ENCODE measurements around the gene GABPB2.
A peak's percentile ranks its signal among the peaks of the same experiment; 100 is the strongest.

Gene GABPB2

DNA sequence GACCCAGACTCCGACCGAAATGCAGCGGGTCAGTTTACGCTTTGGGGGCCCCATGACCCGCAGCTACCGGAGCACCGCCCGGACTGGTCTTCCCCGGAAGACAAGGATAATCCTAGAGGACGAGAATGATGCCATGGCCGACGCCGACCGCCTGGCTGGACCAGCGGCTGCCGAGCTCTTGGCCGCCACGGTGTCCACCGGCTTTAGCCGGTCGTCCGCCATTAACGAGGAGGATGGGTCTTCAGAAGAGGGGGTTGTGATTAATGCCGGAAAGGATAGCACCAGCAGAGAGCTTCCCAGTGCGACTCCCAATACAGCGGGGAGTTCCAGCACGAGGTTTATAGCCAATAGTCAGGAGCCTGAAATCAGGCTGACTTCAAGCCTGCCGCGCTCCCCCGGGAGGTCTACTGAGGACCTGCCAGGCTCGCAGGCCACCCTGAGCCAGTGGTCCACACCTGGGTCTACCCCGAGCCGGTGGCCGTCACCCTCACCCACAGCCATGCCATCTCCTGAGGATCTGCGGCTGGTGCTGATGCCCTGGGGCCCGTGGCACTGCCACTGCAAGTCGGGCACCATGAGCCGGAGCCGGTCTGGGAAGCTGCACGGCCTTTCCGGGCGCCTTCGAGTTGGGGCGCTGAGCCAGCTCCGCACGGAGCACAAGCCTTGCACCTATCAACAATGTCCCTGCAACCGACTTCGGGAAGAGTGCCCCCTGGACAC is 22.5 kb upstream of the GABPB2 start:
- DNase-seq (ENCODE audit: low read depth, low spot score), result no peak
- WGBS (ENCODE audit: insufficient coverage, insufficient read length), result no CpG with 5 or more reads among the region's 48 CpGs
- H3K9me3 ChIP-seq (ENCODE audit: control insufficient read depth, insufficient read depth, low read length), result no peaks in the 10 kb centered on the region

DNA sequence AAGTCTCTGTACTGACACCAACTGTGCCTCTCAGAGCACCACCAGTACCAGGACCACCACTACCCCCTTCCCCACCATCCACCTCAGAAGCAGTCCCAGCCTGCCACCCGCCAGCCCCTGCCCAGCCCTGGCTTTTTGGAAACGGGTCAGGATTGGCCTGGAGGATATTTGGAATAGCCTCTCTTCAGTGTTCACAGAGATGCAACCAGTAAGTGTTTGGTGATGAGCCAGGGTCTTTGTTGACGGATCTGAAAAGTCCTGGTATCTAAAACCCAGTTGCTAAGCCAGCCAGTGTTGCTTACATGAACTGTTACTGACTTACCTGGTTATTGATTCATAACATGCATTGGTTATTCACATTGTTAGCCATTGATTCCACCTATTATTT is 21.9 kb upstream of the GABPB2 start:
- Histone ChIP-seq H3K36me3 (ENCODE audit: control insufficient read depth, insufficient read depth, low read length) (peaks cover 5% of the 10 kb centered on the region; the same call in 1 of the 2 replicates), H3K27ac (ENCODE audit: low read length) (no peak overlapping the region), H3K9me3 (ENCODE audit: control insufficient read depth, insufficient read depth, low read length) (no peaks in the 10 kb centered on the region), H3K4me3 (ENCODE audit: low read length) (peak overlapping the region; percentile 73; the same call in 1 of the 2 replicates), H3K27me3 (ENCODE audit: control insufficient read depth, insufficient read depth, low read length) (no peaks in the 10 kb centered on the region), H3K4me1 (ENCODE audit: control insufficient read depth, insufficient read depth, low read length) (no peaks in the 10 kb centered on the region)
- DNase-seq (ENCODE audit: low read depth, low spot score), result peak; percentile 73
- no CpG with 5 or more reads among the region's 3 CpGs for WGBS (ENCODE audit: insufficient coverage, insufficient read length)

More for the DNA sequence above, 22.5 kb upstream of the GABPB2 start:
- H3K27ac ChIP-seq (ENCODE audit: low read length), result no peak overlapping the region
- peak overlapping the region; percentile 73; the same call in 1 of the 2 replicates for H3K4me3 ChIP-seq (ENCODE audit: low read length)
- peaks cover 5% of the 10 kb centered on the region; the same call in 1 of the 2 replicates for H3K36me3 ChIP-seq (ENCODE audit: control insufficient read depth, insufficient read depth, low read length)
- H3K27me3 ChIP-seq (ENCODE audit: control insufficient read depth, insufficient read depth, low read length), result no peaks in the 10 kb centered on the region
- H3K4me1 ChIP-seq (ENCODE audit: control insufficient read depth, insufficient read depth, low read length), result no peaks in the 10 kb centered on the region

DNA sequence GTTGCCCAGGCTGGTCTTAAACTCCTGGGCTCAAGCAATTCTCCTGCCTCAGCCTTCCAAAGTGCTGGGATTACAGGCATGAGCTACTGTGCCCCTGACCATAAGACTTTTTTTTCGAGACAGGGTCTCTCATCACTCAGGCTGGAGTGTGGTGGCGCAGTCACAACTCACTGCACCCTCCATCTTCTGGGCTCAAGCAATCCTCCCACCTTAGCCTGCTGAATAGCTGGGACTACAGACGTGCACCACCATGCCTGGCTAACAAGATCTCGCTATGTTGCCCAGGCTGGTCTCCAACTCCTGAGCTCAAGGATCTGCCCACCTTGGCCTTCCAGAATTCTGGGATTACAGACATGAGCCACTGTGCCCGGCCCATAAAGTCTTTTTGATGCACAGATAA is 21.1 kb upstream of the GABPB2 start:
- Histone ChIP-seq H3K9me3 (ENCODE audit: control insufficient read depth, insufficient read depth, low read length) (no peaks in the 10 kb centered on the region), H3K4me1 (ENCODE audit: control insufficient read depth, insufficient read depth, low read length) (no peaks in the 10 kb centered on the region), H3K36me3 (ENCODE audit: control insufficient read depth, insufficient read depth, low read length) (peaks cover 11% of the 10 kb centered on the region; the same call in 1 of the 2 replicates), H3K4me3 (ENCODE audit: low read length) (no peak overlapping the region), H3K27me3 (ENCODE audit: control insufficient read depth, insufficient read depth, low read length) (no peaks in the 10 kb centered on the region), H3K27ac (ENCODE audit: low read length) (no peak overlapping the region)
- no peak for DNase-seq (ENCODE audit: low read depth, low spot score)
- WGBS (ENCODE audit: insufficient coverage, insufficient read length), result no CpG with 5 or more reads among the region's 5 CpGs

DNA sequence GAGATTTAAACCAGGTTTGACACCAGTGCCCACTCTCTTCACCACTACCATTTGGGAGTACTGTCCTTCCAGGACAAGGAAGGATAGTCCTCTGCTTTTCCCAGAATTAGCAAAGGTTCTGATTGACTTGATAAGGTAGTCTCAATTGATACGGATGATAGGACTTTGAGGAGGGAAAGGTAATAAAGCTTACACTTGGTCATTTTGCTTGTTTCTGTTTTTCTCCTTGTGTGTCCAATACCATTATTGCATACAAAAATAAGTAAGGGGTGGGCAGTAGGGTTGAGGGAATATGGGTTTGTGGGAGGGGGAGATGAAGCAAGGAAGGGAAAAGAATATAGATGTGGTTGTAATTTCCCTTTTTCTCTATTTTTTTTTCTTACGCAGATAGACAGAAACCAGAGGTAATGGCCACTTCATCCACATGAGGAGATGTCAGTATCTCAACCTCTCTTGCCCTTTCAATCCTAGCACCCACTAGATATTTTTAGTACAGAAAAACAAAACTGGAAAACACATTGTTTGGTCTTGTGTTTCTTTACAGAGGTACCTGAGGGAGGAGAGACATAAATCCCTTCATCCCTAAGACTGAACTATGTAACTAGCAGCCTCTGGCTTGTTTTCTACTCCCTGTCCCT is 20.4 kb upstream of the GABPB2 start:
- no peak for DNase-seq (ENCODE audit: low read depth, low spot score)
- Histone ChIP-seq H3K4me3 (ENCODE audit: low read length) (no peak overlapping the region), H3K36me3 (ENCODE audit: control insufficient read depth, insufficient read depth, low read length) (peaks cover 16% of the 10 kb centered on the region; the same call in 1 of the 2 replicates), H3K27ac (ENCODE audit: low read length) (no peak overlapping the region), H3K27me3 (ENCODE audit: control insufficient read depth, insufficient read depth, low read length) (no peaks in the 10 kb centered on the region), H3K4me1 (ENCODE audit: control insufficient read depth, insufficient read depth, low read length) (no peaks in the 10 kb centered on the region), H3K9me3 (ENCODE audit: control insufficient read depth, insufficient read depth, low read length) (no peaks in the 10 kb centered on the region)
- no CpG with 5 or more reads among the region's 2 CpGs for WGBS (ENCODE audit: insufficient coverage, insufficient read length)

DNA sequence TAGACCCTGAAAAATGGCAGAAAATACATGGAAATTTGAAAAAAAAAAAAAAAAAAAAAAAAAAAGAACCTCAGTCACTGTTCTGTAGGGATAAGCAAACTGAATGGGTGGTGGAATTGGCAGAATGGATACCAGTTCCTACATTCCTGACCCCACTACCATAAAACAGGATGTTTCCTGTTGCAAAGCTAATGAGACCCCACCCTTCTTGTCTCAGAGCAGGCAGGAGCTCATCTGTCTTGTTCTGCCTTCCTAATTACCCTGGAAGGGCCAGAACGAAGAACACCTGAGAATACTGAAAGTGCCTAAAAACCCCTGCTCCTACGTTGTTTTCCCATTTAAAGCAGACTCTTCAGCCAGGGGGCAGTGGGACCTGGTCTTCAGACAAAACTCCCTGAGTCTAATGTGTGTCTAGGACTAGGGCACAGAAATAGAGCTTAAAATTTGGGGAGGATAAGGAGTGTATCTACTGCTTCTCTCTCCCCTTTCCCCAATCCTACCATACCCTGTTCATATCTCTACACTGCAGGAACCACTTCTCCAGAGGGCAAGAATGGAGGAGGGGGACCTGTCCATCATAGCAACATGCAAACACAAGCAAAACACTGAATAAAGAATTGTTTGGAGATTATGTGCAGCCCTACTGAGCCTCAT is 19.1 kb upstream of the GABPB2 start:
- Histone ChIP-seq H3K9me3 (ENCODE audit: control insufficient read depth, insufficient read depth, low read length) (no peaks in the 10 kb centered on the region), H3K27ac (ENCODE audit: low read length) (no peak overlapping the region), H3K36me3 (ENCODE audit: control insufficient read depth, insufficient read depth, low read length) (peaks cover 24% of the 10 kb centered on the region; the same call in 1 of the 2 replicates), H3K27me3 (ENCODE audit: control insufficient read depth, insufficient read depth, low read length) (no peaks in the 10 kb centered on the region), H3K4me1 (ENCODE audit: control insufficient read depth, insufficient read depth, low read length) (no peaks in the 10 kb centered on the region), H3K4me3 (ENCODE audit: low read length) (no peak overlapping the region)
- no peak for DNase-seq (ENCODE audit: low read depth, low spot score)
- WGBS (ENCODE audit: insufficient coverage, insufficient read length), result no CpG with 5 or more reads among the region's 2 CpGs

DNA sequence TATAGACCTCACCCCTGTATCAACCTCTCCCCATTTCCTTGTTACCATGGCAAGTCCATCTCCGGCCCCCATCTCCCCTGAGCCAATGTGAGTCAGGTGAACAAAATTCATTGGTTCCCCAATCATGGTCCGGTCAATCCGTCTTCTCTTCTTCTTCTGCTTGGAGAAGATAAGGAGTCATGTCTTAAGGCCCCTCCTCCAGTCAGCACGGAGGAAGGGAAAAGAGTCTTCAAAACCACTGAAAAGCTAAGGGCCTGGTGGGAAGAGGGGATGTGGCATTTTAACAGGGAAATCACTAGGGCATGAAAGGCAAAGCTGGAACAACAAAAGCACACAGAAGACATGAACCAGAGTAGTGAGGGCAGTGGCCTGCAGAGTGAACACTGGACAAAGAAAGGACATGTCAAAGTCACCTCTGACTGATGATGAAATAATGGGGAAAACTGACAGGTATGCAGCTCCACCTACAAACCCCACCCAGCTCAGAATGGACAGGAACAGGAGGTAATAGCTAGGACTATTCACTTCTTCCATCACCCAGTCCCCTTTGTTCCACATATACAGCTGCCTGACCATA is 15.5 kb upstream of the GABPB2 start:
- WGBS (ENCODE audit: insufficient coverage, insufficient read length), result no CpG with 5 or more reads among the region's 4 CpGs

DNA sequence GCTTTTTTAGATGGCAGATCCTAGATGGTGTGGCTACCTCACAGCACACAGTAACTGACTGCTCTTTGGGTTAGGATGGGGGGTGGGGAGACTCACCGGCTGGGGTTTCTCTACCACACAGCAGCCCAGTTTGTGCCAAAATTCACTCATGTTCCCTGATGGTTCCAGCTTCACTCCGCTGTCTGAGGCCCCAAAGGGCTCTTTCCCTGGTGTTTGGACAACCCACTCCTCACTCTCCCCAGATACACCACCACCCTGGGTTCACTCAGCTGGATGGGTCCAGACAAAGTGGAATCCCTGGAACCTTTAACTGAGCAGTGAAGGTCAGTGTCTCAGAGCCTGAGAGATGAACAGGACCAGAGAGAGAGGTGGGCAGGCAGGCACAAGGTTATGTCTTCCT is 15.0 kb upstream of the GABPB2 start:
- H3K36me3 ChIP-seq (ENCODE audit: control insufficient read depth, insufficient read depth, low read length), result peaks cover 27% of the 10 kb centered on the region; the same call in 1 of the 2 replicates
- H3K4me3 ChIP-seq (ENCODE audit: low read length), result no peak overlapping the region
- no peak for DNase-seq (ENCODE audit: low read depth, low spot score)
- no CpG with 5 or more reads among the region's 2 CpGs for WGBS (ENCODE audit: insufficient coverage, insufficient read length)
- peaks cover 1% of the 10 kb centered on the region; the same call in 1 of the 2 replicates for H3K4me1 ChIP-seq (ENCODE audit: control insufficient read depth, insufficient read depth, low read length)
- no peak overlapping the region for H3K27ac ChIP-seq (ENCODE audit: low read length)
- no peaks in the 10 kb centered on the region for H3K9me3 ChIP-seq (ENCODE audit: control insufficient read depth, insufficient read depth, low read length)
- H3K27me3 ChIP-seq (ENCODE audit: control insufficient read depth, insufficient read depth, low read length), result no peaks in the 10 kb centered on the region

More for the DNA sequence above, 15.5 kb upstream of the GABPB2 start:
- H3K27me3 ChIP-seq (ENCODE audit: control insufficient read depth, insufficient read depth, low read length), result no peaks in the 10 kb centered on the region
- no peaks in the 10 kb centered on the region for H3K9me3 ChIP-seq (ENCODE audit: control insufficient read depth, insufficient read depth, low read length)
- peaks cover 27% of the 10 kb centered on the region; the same call in 1 of the 2 replicates for H3K36me3 ChIP-seq (ENCODE audit: control insufficient read depth, insufficient read depth, low read length)
- DNase-seq (ENCODE audit: low read depth, low spot score), result no peak
- no peak overlapping the region for H3K27ac ChIP-seq (ENCODE audit: low read length)
- H3K4me1 ChIP-seq (ENCODE audit: control insufficient read depth, insufficient read depth, low read length), result peaks cover 1% of the 10 kb centered on the region; the same call in 1 of the 2 replicates
- H3K4me3 ChIP-seq (ENCODE audit: low read length), result no peak overlapping the region

DNA sequence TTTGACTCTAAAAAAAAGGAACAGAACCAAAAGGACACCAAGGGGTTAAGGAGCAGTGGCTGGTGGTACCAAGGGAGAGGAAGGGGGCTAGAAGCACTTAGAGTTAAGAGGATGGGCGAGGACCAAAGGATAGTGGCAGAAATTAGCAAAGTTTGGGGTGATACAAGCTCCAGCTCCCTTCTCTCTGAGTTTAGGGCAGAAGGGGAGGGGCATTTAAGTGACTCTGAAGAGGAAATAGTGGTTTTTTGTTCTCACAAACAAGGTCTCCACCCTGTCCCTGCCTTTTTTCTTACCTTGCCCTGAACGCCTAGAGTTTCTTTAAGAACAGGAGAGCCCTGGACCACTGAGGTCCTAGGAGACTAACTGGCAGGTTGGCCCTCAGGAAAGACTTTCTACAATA is 14.4 kb upstream of the GABPB2 start:
- WGBS (ENCODE audit: insufficient coverage, insufficient read length), result no CpG with 5 or more reads among the region's 2 CpGs
- no peaks in the 10 kb centered on the region for H3K9me3 ChIP-seq (ENCODE audit: control insufficient read depth, insufficient read depth, low read length)
- no peak overlapping the region for H3K27ac ChIP-seq (ENCODE audit: low read length)
- DNase-seq (ENCODE audit: low read depth, low spot score), result no peak
- H3K27me3 ChIP-seq (ENCODE audit: control insufficient read depth, insufficient read depth, low read length), result no peaks in the 10 kb centered on the region
- no peak overlapping the region for H3K4me3 ChIP-seq (ENCODE audit: low read length)
- H3K4me1 ChIP-seq (ENCODE audit: control insufficient read depth, insufficient read depth, low read length), result peaks cover 1% of the 10 kb centered on the region; the same call in 1 of the 2 replicates
- H3K36me3 ChIP-seq (ENCODE audit: control insufficient read depth, insufficient read depth, low read length), result peaks cover 27% of the 10 kb centered on the region; the same call in 1 of the 2 replicates

DNA sequence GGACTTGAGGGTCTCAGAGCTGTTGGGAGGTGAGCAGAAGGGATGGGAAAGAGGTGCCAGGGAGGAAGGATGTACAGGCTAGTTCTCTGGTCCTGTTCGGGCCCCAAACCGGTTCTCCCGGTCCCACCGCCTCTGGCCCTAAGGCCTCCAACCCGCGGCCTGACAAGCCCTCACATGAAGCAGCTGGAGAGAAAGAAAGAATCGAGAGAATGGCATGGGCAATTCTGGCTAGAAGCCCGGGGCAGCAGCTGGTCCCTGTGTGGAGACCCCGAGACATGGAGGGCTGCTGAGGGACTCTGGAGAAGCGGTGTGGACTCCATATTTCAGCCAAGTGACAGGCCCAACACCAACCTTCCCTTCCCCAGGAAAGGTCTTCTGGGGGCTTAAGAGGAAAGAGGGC is 11.9 kb upstream of the GABPB2 start:
- no peak overlapping the region for H3K27ac ChIP-seq (ENCODE audit: low read length)
- no CpG with 5 or more reads among the region's 10 CpGs for WGBS (ENCODE audit: insufficient coverage, insufficient read length)
- no peak for DNase-seq (ENCODE audit: low read depth, low spot score)
- H3K4me1 ChIP-seq (ENCODE audit: control insufficient read depth, insufficient read depth, low read length), result peaks cover 1% of the 10 kb centered on the region; the same call in 1 of the 2 replicates
- H3K4me3 ChIP-seq (ENCODE audit: low read length), result peak overlapping the region; percentile 97
- H3K27me3 ChIP-seq (ENCODE audit: control insufficient read depth, insufficient read depth, low read length), result no peaks in the 10 kb centered on the region
- H3K9me3 ChIP-seq (ENCODE audit: control insufficient read depth, insufficient read depth, low read length), result no peaks in the 10 kb centered on the region
- peaks cover 22% of the 10 kb centered on the region; the same call in 1 of the 2 replicates for H3K36me3 ChIP-seq (ENCODE audit: control insufficient read depth, insufficient read depth, low read length)
